ENCODE results near the gene PTTG1.

PTTG1 gene

GRCh38 chr5:160421625-160422258, at the start of gene PTTG1:
Gene PTTG1 (plus strand): TSS chr5:160421855. CDS start chr5:160422313, 458 bp downstream.
- DNase-seq, result peak; percentile 88

- no peak for DNase-seq
Measured at GRCh38 chr5:160375166-160375565, 46.5 kb upstream of the PTTG1 start.

DNA sequence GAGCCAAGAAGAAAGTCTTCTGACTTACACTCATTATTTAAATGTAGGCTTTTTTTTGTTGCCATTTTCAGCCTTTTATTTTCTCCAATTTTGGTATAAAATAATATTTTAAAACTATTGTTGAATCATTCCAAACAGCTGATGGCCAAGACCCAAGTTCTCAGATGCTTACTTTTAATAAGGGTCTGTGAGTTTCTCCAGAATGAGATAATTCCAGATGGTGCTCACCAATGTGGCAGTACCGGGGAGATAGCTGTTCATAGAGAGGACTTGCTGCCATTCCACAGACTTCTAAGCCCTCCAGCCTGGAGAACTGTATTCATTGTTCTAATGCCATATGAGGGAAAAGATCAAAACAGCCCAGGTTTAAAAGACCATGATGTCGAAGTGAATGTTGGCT, 46.0 kb upstream of the PTTG1 start:
- DNase-seq, result no peak

GRCh38 chr5:160376416-160376815, 45.2 kb upstream of the PTTG1 start:
- DNase-seq, result no peak

DNA sequence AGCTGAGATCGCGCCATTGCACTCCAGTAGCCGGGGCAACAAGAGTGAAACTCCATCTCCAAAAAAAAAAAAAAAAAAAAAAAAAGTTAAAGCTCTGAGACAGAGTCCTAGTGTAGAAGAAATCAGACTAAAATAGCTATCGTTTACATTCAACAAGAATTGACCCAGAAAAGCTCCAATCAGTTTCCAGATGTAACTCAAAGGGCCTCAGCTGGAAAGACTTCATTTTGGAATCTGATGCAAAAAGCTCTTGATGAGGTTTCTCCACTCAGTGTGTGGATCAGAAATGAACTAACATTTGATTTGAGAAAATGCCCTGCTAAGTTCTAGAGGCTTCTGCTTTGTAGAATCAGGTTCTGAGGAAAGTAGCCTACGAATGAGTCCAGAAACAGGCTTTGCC, 44.0 kb upstream of the PTTG1 start:
- DNase-seq, result no peak

DNA sequence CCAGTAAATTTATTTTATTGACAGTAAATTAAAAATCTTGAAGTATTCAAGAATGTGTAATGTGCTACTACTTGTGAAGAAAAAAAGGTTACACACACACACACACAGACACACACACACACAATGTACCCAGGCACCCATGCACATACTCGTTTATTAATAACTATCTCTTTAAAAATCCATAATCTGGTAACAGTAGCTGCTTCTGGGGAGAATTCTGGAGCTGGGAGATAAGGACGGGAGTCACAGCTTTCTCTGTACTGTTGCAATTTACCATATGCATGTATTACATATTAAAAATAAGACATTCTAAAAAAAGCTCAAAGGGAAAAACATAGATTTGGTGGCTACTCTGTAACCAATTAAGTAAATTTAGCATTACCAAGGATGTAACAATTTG, 43.3 kb upstream of the PTTG1 start:
- DNase-seq, result no peak

- no peak for DNase-seq
Measured at GRCh38 chr5:160379511-160379910, 42.1 kb upstream of the PTTG1 start.

GRCh38 chr5:160380041-160380440, 41.6 kb upstream of the PTTG1 start:
- no peak for DNase-seq

DNA sequence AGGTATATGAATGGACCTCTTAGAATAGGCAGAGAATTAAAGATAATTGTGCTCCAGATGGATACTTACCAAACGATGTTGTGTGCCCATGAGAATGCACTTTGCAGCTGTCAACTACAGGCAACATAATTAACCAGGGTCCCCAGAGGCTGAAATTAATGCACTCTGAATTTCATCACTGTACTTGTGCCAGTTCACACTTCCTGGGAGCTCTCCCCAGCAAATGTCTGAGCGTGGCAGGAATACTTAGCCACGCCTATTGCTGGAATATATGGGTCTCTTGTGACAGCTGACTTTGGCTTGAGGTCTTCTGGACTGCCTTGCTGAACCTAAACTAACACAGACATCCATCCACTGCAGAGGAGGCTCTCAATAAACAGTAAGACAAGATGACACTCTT, 39.3 kb upstream of the PTTG1 start:
- DNase-seq, result no peak

DNA sequence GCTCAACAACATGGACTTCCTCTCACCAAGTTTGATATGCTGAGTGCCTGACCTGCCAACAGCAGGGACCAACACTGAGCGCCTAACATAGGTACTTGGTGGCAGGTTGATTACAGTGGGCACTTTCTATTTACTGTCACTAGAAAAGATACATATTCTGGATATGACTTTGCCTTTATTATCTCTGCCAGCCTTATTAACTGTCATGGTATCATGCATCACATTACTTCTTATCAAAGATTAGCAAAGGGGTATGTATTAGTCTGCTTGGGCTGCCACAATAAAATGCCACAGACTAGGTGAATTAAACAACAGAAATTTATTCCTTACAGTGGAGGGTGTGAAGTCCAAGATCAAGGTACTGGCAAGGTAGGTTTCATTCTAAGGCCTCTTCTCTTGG, 37.0 kb upstream of the PTTG1 start:
- no peak for DNase-seq

DNA sequence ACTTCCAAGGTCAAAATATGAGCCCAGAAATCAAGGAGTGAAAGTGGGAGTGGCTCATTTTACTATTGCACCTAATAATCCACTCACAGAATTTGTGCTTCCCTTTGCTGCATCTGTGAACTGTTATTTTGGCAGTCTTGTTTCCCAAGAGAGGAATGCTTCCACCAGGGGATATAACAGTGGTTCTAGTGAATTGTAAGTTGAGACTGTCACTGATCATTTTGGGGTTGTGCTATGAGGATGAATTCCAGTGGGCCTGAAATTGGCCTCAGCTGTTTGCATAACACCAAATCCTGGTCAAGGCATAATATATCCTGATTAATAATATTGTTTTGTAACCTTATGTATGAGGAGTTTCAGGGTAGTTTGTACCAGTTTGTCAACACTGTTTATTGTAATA, 36.2 kb upstream of the PTTG1 start:
- DNase-seq, result no peak

- no peak for DNase-seq
Measured at GRCh38 chr5:160387445-160387844, 34.2 kb upstream of the PTTG1 start.

DNA sequence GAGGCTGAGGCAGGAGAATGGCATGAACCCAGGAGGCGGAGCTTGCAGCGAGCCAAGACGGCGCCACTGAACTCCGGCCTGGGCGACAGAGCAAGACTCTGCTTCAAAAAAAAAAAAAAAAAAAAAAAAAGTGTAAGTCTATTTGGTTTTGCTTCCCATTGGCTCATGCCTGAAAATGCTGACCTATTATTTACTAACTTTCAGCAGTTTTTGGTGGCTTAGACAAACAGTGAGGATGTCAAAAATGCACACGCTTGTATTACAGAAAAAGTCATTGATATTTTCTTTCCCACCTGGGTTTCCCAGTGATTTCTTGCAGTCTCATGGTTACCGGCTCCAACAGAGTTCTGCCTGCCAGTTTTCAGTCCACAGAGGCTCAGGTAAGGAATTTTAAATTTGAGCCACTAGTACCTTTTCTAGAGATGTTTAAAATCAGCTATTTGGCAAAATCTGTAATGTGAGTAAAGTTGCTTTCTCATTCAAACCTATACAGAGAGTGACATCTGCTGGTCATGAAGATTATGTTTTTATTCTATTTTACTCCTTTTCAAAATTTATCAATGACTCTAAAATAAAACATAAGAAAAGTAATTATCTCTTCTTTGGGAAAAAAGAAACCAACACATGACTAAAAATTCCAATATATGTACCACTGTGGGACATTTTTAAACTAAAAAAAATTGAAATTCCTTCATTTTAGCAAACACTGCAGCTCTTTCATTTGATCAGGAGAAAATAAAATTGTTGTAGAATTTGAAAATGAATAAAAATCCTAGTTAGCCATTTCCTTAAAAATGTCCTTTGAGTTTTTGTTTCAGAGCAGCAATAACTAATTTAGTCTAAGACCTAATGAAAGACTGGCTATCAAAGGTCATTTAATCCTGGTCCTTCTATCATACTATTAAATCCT, 30.6 kb upstream of the PTTG1 start:
- DNase-seq, result no peak

GRCh38 chr5:160395111-160395510, 26.5 kb upstream of the PTTG1 start:
- no peak for DNase-seq

DNA sequence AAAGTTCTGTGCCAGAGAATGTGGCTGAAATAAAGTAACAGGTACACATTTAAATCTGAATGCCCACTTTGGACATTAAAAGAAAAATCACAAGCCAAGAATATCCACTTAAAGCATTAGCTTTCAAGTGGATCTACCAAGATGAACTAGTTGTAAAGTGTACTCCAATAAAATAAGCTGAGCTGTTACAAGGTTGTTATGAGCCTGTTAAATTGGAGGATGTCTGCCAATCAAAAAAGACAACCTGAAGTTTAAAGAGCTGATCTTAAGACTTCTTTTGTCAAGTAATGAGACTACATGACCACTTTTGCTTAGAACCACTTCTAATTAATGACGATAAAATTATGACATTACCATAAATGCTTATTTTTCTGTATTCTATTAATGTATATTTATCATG, 24.2 kb upstream of the PTTG1 start:
- DNase-seq, result no peak

- no peak for DNase-seq
Measured at GRCh38 chr5:160398806-160399205, 22.8 kb upstream of the PTTG1 start.

DNA sequence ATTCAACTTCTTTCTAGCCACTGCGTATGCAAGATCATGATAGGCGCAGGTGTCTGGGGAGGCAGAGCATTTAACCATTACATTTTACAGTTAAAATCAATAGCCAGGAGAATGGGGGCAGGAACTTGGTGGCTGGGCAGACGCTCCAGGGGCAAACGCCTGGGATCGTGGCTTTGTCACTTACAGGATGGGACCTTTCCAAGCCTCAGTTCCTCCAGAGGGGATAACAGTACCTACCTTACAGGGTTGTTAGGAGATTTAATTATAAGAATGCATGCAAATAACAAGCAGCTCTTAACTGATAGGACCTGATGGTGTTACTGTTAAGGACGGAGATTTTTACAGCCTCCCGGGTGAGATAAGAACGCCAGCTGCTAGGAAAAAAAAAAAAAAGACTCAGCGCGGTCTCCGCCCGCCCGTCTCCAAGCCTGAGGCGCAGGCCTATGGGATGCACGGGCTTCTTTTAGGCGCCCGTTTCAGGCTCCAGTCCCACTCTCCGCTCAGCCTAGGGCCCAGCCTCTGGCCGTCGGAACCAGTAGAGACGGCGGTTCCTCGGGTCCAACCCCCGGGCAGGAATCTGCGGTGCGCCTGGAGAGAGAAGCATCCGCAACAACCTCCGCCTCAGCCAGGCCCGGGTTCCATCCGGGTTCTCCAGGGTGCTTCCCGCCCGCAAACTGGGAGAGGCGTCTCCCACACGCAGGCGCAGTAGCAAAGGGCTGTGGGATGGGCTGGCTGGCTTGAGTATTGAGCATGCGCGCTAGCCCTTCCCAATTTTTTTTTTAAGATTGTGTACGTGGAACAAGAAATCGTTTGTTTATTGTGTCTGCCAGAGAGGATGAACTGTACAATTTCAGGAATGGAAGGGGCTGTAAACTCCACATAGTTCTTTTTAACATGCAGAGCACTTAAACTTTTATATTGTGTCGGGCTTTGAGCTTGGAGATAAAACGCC, 22.0 kb upstream of the PTTG1 start, which contains the start of gene FAM200C:
FAM200C (minus strand) TSS at position 653 of the 952 bp plus-strand sequence. CDS start 4,564 bp downstream, outside the sequence.
- peak; percentile 87 for DNase-seq

GRCh38 chr5:160418561-160419457, 2.8 kb upstream of the PTTG1 start, which contains the start of gene SLU7:
Gene SLU7 (minus strand): TSS chr5:160419081. CDS start chr5:160415294, 3,787 bp downstream.
- DNase-seq, result peak; percentile 90

DNA sequence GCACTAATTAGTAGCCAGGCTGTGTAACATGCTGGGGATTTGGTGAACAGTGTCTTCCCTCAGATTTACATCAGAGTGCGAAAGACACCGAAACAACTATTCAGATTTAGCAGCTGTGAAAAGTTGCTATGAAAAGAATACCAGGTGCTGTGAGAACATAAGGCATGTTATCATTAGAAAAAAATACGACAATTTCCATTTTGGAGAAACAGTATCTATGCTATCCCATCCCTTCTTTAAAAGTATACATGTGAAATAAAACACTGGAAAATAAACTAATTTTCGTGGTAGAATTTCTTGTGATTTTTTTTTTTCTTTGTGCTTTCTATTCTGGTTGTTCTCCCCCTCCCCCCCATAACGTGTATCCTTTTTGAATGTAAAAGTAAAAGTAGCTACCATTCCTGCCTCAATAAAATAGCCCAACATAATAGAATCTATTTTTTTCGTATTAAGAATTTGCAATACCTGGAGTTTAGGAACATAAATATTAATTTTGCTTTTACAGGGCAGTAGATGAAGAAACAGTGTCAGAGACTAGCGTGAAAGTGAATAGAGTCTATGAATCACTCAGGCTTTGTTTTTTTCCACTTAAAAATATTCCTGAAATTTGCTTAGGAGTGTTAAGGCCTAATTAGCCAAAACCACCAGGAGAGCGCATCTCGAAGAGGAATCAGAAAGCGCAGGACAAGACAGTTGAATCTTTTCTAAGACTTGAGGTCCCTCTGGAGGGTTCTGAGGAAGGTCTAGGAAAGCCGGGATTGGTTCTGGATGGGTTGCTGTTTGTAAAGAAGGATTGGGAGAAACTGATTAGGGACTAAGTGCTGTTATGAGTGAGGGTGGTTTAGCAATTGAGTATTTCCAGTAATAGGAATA, 2.0 kb upstream of the PTTG1 start:
- DNase-seq, result no peak

- no peak for DNase-seq
Measured at GRCh38 chr5:160420331-160420610, 1.4 kb upstream of the PTTG1 start.

DNA sequence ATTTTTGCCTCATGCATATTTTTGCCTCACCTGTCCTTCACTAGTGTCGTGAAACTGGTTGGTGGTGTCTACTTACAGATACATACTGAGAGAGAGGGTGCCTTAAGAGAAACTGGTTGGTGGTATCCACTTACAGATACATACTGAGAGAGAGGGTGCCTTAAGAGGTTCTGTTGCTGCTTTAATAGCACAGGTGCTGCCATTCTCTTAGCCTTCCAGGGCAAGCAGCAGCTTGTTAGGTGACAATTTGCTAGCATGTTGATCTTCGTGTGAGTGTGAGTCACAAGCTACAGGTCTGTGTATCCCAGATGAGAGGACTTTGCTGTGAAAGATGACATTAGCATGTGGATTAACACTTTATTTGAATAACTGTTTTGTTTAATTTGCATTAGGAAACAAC, 1.4 kb downstream of the PTTG1 start:
- DNase-seq, result no peak

All from NK-92 treated with Interleukin-12 subunit alpha and Interleukin-12 subunit beta, amount 100 ng/mL, for 24 hours (cell line).